H1 (cell line): ENCODE results near the gene DPEP1.

Experiments used
- CTCF ChIP-seq, 3 experiments: IDR thresholded peaks; 1 replicate in 2 of 3; 2 replicates in 1 of 3; pipeline versions ENCODE4 v1.5.1 to v1.6.1; 2011; ENCODE audit warnings: low read length in 3 of 3, mild to moderate bottlenecking in 3 of 3, inconsistent platforms in 2 of 3, low read depth in 1 of 3, moderate library complexity in 1 of 3; ENCODE audit not compliant: insufficient read depth in 1 of 3; ENCODE audit errors: control extremely low read depth in 1 of 3
- MAX ChIP-seq: IDR thresholded peaks from 2 replicates; pipeline ENCODE4 v1.6.1; 2012; ENCODE audit warnings: inconsistent platforms
- POLR2AphosphoS5 ChIP-seq: IDR thresholded peaks from 2 replicates; pipeline ENCODE4 v1.6.1; 2011; ENCODE audit warnings: low read depth, low read length
- RAD21 ChIP-seq, 2 experiments: IDR thresholded peaks in 1 of 2; conservative IDR thresholded peaks in 1 of 2; 2 replicates each; pipeline ENCODE4 v1.6.1; 2011; ENCODE audit warnings: low read depth in 2 of 2, low read length in 2 of 2, improper control_type of control experiment in 1 of 2, inconsistent platforms in 1 of 2, mild to moderate bottlenecking in 1 of 2, moderate library complexity in 1 of 2
- TAF1 ChIP-seq: IDR thresholded peaks from 2 replicates; pipeline ENCODE4 v1.6.1; 2011; ENCODE audit warnings: mild to moderate bottlenecking, low read depth, low read length

GRCh38 chr16:89600427-89600826, 13.0 kb upstream of the DPEP1 start:
- TF ChIP-seq CTCF (IDR thresholded peaks at IDR 0.05; ENCODE audit: control extremely low read depth in 1 of 3, insufficient read depth in 1 of 3, low read depth in 1 of 3, low read length in 3 of 3) (no peak), RAD21 (IDR thresholded peaks at IDR 0.05 in 1 of 2, conservative IDR thresholded peaks at IDR 0.05 in 1 of 2; ENCODE audit: low read depth in 2 of 2, low read length in 2 of 2) (no peak), POLR2AphosphoS5 (no peak), TAF1 (no peak), MAX (no peak)
